Loucy (cell line): ENCODE measurements around the gene DEPDC5.

Experiments
- CTCF ChIP-seq: fragments of 200-600 bp; sonication (generic); conservative IDR thresholded peaks from 2 replicates; pipeline ENCODE4 v1.5.1; 2014; ENCODE audit warnings: mild to moderate bottlenecking, antibody characterized with exemption, low read length
- EZH2phosphoT487 ChIP-seq: fragments of 200-600 bp; IDR thresholded peaks from 2 replicates; pipeline ENCODE4 v1.6.1; 2018; ENCODE audit warnings: antibody characterized with exemption, mild to moderate bottlenecking, moderate library complexity, borderline replicate concordance

GRCh38 chr22:31830721-31831070, 76.9 kb downstream of the DEPDC5 start:
- TF ChIP-seq CTCF = no peak
- TF ChIP-seq EZH2phosphoT487 = no peak
